H1 (cell line): ENCODE data around the gene RPL31. TPM values are rescaled to one million over a fixed set of nuclear protein-coding genes. Genes with fewer than 3 reads are reported as not detected.

Experiments used
- CTCF ChIA-PET: fragments of 300-600 bp; sonication (Branson Sonifier 250); formaldehyde crosslinking; loops from one replicate; lab custom pipeline; 2021; ENCODE audit not compliant: partially characterized antibody; lab: Charles Lee
- POLR2A ChIA-PET: fragments of 300-600 bp; sonication (Branson Sonifier 250); formaldehyde crosslinking; loops from one replicate; lab custom pipeline; 2021; ENCODE audit warnings: inconsistent platforms; ENCODE audit not compliant: partially characterized antibody; lab: Charles Lee
- DNase-seq, 2 experiments: peaks; one replicate each; pipeline versions ENCODE4 v3.0.0 to v3.0.0-alpha.2; 2010 to 2022; ENCODE audit warnings: low spot score in 2 of 2, low read depth in 1 of 2, mixed read lengths in 1 of 2
- FAIRE-seq: peaks from 2 replicates; lab custom pipeline; 2011; peaks lifted over from hg19 to GRCh38; lab: Jason Lieb, UNC
- H2AFZ ChIP-seq: 2 replicates; pipeline ENCODE4 v1.8.1; 2012; ENCODE audit warnings: low read length, inconsistent platforms
- H2AK5ac ChIP-seq: 2 replicates; pipeline ENCODE4 v1.6.1; 2013; ENCODE audit warnings: low read depth, low read length
- H2BK120ac ChIP-seq: replicated peaks from 2 replicates; pipeline ENCODE3; 2013; ENCODE audit warnings: low read depth, low read length, inconsistent platforms
- H2BK12ac ChIP-seq: 2 replicates; pipeline ENCODE4 v1.6.1; 2013; ENCODE audit warnings: low read depth, low read length
- H2BK15ac ChIP-seq: 2 replicates; pipeline ENCODE4 v1.6.1; 2013; ENCODE audit warnings: low read length
- H2BK20ac ChIP-seq: 2 replicates; pipeline ENCODE4 v1.6.1; 2013; ENCODE audit warnings: low read length
- H2BK5ac ChIP-seq: 2 replicates; pipeline ENCODE4 v1.6.1; 2013; ENCODE audit warnings: low read depth, low read length
- H3K14ac ChIP-seq: 2 replicates; pipeline ENCODE4 v1.6.1; 2013; ENCODE audit warnings: inconsistent platforms; ENCODE audit not compliant: insufficient read length
- H3K18ac ChIP-seq: 2 replicates; pipeline ENCODE4 v1.6.1; 2013; ENCODE audit warnings: low read length; ENCODE audit errors: extremely low read depth
- H3K23ac ChIP-seq: 2 replicates; pipeline ENCODE4 v1.6.1; 2013; ENCODE audit warnings: inconsistent platforms; ENCODE audit not compliant: insufficient read length
- H3K23me2 ChIP-seq: 2 replicates; pipeline ENCODE4 v1.6.1; 2013; ENCODE audit warnings: low read depth, low read length
- H3K27ac ChIP-seq: 2 replicates; pipeline ENCODE4 v1.6.1; 2011; ENCODE audit warnings: low read depth, low read length, inconsistent platforms
- H3K27me3 ChIP-seq, 4 experiments: replicated peaks in 1 of 4; 1 replicate in 1 of 4; 2 replicates in 3 of 4; pipeline versions ENCODE4 v1.6.1 to v1.8.1; 2011 to 2013; ENCODE audit warnings: low read length in 3 of 4, mild to moderate bottlenecking in 3 of 4, inconsistent platforms in 2 of 4, mixed read lengths in 2 of 4, moderate library complexity in 1 of 4; ENCODE audit not compliant: control insufficient read depth in 3 of 4, insufficient read depth in 3 of 4; ENCODE audit errors: extremely low read depth in 1 of 4
- H3K36me3 ChIP-seq, 4 experiments: 2 replicates each; pipeline versions ENCODE4 v1.6.1 to v1.8.1; 2011 to 2013; ENCODE audit warnings: mild to moderate bottlenecking in 4 of 4, low read length in 3 of 4, moderate library complexity in 2 of 4, control low read depth in 1 of 4, inconsistent platforms in 1 of 4; ENCODE audit not compliant: insufficient read depth in 4 of 4, control insufficient read depth in 2 of 4
- H3K4ac ChIP-seq: replicated peaks from 2 replicates; pipeline ENCODE3; 2013; ENCODE audit warnings: low read length, low read depth, mixed read lengths, inconsistent platforms; ENCODE audit not compliant: insufficient read length
- H3K4me1 ChIP-seq, 4 experiments: replicated peaks in 1 of 4; 1 replicate in 1 of 4; 2 replicates in 3 of 4; pipeline versions ENCODE4 v1.6.1 to v1.8.1; 2011 to 2013; ENCODE audit warnings: low read length in 3 of 4, inconsistent platforms in 2 of 4, mixed read lengths in 1 of 4; ENCODE audit not compliant: insufficient read depth in 4 of 4, control insufficient read depth in 3 of 4
- H3K4me2 ChIP-seq, 2 experiments: 2 replicates each; pipeline versions ENCODE4 v1.6.1 to v1.8.1; 2011 to 2013; ENCODE audit warnings: low read depth in 2 of 2, low read length in 2 of 2, control low read depth in 1 of 2, inconsistent platforms in 1 of 2, mild to moderate bottlenecking in 1 of 2; ENCODE audit not compliant: insufficient read depth in 1 of 2
- H3K4me3 ChIP-seq, 4 experiments: fragments of 200-600, 300-600 bp in 1 of 4; sonication (generic), shearing (Covaris generic), sonication (Bioruptor Twin) in 1 of 4; 2 replicates each; pipeline versions ENCODE4 v1.5.1 to v1.8.1; 2011 to 2016; ENCODE audit warnings: low read length in 4 of 4, low read depth in 3 of 4, control low read depth in 2 of 4, inconsistent platforms in 2 of 4, mild to moderate bottlenecking in 2 of 4, mixed read lengths in 1 of 4, moderate library complexity in 1 of 4; ENCODE audit not compliant: insufficient read depth in 2 of 4; ENCODE audit errors: extremely low read depth in 1 of 4
- H3K56ac ChIP-seq: replicated peaks from 2 replicates; pipeline ENCODE3; 2013; ENCODE audit warnings: low read depth, mild to moderate bottlenecking, mixed read lengths, low read length, inconsistent platforms; ENCODE audit not compliant: insufficient read length
- H3K79me1 ChIP-seq: 2 replicates; pipeline ENCODE4 v1.6.1; 2013; ENCODE audit warnings: low read depth, low read length, control low read depth
- H3K79me2 ChIP-seq, 2 experiments: 2 replicates each; pipeline versions ENCODE4 v1.6.1 to v1.8.1; 2012 to 2013; ENCODE audit warnings: low read length in 2 of 2, mild to moderate bottlenecking in 2 of 2, inconsistent platforms in 1 of 2; ENCODE audit not compliant: insufficient read depth in 2 of 2, control insufficient read depth in 1 of 2
- H3K9ac ChIP-seq, 4 experiments: replicated peaks in 1 of 4; 1 replicate in 1 of 4; 2 replicates in 3 of 4; pipeline versions ENCODE4 v1.6.1 to v1.8.1; 2011 to 2013; ENCODE audit warnings: low read depth in 3 of 4, low read length in 3 of 4, control low read depth in 2 of 4, mild to moderate bottlenecking in 2 of 4, moderate library complexity in 2 of 4, inconsistent platforms in 1 of 4; ENCODE audit errors: extremely low read depth in 1 of 4
- H3K9me3 ChIP-seq, 2 experiments: 2 replicates each; pipeline versions ENCODE4 v1.6.1 to v1.8.1; 2012 to 2013; ENCODE audit warnings: mild to moderate bottlenecking in 2 of 2, moderate library complexity in 2 of 2, control low read depth in 1 of 2, inconsistent platforms in 1 of 2, low read depth in 1 of 2, low read length in 1 of 2, mixed read lengths in 1 of 2; ENCODE audit not compliant: insufficient read depth in 2 of 2
- H4K20me1 ChIP-seq, 2 experiments: replicated peaks in 1 of 2; 2 replicates each; pipeline versions ENCODE3 to v1.8.1; 2011 to 2013; ENCODE audit warnings: inconsistent platforms in 2 of 2, low read length in 2 of 2, mild to moderate bottlenecking in 1 of 2; ENCODE audit not compliant: insufficient read depth in 2 of 2, control insufficient read depth in 1 of 2
- H4K5ac ChIP-seq: 2 replicates; pipeline ENCODE4 v1.6.1; 2013; ENCODE audit warnings: low read length, low read depth, mixed read lengths, inconsistent platforms; ENCODE audit not compliant: insufficient read length
- H4K8ac ChIP-seq: 2 replicates; pipeline ENCODE4 v1.8.0; 2013; ENCODE audit warnings: mild to moderate bottlenecking, moderate library complexity, low read length, inconsistent platforms; ENCODE audit not compliant: insufficient read depth; ENCODE audit errors: extremely low read depth
- H4K91ac ChIP-seq: replicated peaks from 2 replicates; pipeline ENCODE3; 2013; ENCODE audit warnings: low read length, mixed read lengths, inconsistent platforms; ENCODE audit not compliant: insufficient read length
- HDAC2 ChIP-seq, 2 experiments: fragments of 300-600 bp in 1 of 2; sonication (generic) in 1 of 2; IDR thresholded peaks; 2 replicates each; pipeline ENCODE4 v1.6.1; 2011 to 2012; ENCODE audit warnings: low read depth in 2 of 2, low read length in 2 of 2, mild to moderate bottlenecking in 2 of 2, moderate library complexity in 2 of 2, borderline replicate concordance in 1 of 2, inconsistent platforms in 1 of 2
- RXRA ChIP-seq: IDR thresholded peaks from 2 replicates; pipeline ENCODE4 v1.6.1; 2011; ENCODE audit warnings: low read depth, mild to moderate bottlenecking, low read length, moderate library complexity; ENCODE audit not compliant: insufficient read depth
- SP4 ChIP-seq: IDR thresholded peaks from 2 replicates; pipeline ENCODE4 v1.6.1; 2012; ENCODE audit warnings: low read length, inconsistent platforms
- WGBS, 2 experiments: shearing (Covaris generic) in 1 of 2; methylation state at CpG; one replicate each; pipeline versions ENCODE4 v1.1.6 to v1.1.7; 2013 to 2015; ENCODE audit warnings: low lambda C conversion rate in 2 of 2, mixed read lengths in 2 of 2, inconsistent platforms in 1 of 2, low coverage in 1 of 2, missing lambda C conversion rate in 1 of 2; ENCODE audit not compliant: insufficient replicate concordance in 2 of 2, insufficient coverage in 1 of 2, insufficient read length in 1 of 2; ENCODE audit errors: extremely low coverage in 1 of 2, missing lambda C conversion rate in 1 of 2; 5-methylcytosine and 5-hydroxymethylcytosine counted together
- polyA plus RNA-seq, 7 experiments: library from polyadenylated mRNA; depleted of rRNA in 3 of 7; stranded (reverse) in 5 of 7; unstranded in 2 of 7; fragments of >200 nt in 5 of 7; fragments of 200-250 nt in 2 of 7; gene quantifications; 1 replicate in 5 of 7; 2 replicates in 1 of 7; 4 replicates in 1 of 7; pipeline versions ENCODE4 v1.2.1 to v1.2.3, GENCODE V29; 2011 to 2013; ENCODE audit warnings: missing spikeins in 2 of 7, mixed read lengths in 2 of 7
- total RNA-seq: library from RNA; stranded (reverse); fragmentation: NEBNext Ultra II Directional; extraction: Animal tissue kit (Norgen Biotek cat#: 25700); gene quantifications from 2 replicates; pipeline ENCODE4 v1.2.1, GENCODE V29; 2021

Gene RPL31
- total and polyA plus RNA-seq, 2 of the 8 experiments (the other 6 are each of a cell fraction or from before 2014, with no cell fraction given), result 1,463 to 1,722 TPM

DNA sequence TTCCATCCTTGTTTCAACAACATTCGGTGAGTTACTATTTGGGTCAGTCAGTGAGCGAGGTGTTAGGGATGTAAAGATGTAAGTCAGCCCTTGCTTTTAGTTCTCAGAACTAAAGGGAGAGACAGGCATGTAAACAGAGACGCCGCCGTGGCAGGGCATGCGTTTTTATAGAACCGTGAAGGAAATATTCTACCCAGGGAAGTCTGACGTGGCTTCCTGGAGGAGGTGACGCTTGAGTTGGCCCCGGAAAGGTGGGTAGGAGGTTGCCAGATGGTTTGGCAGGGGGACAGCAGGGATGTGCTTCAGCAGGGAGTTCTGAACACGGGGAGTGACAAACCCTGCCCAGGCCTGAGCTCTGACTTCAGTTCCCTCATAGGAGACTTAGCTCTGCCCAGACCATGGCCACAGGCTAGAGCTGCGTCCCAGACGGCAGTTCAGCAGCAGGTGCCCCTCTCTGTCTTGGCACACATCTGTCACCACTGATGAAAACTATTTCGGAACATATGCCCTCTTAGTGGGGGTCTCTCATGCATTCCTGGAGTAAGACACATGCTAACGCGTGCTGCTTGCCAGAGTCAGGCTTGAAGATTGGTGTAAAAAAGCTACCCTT lies 23.4 kb upstream of the RPL31 start:
- Histone ChIP-seq H4K5ac (no peak overlapping the region), H3K79me1 (no peaks in the 10 kb centered on the region), H2AFZ (no peak overlapping the region), H3K36me3 (no peaks in the 10 kb centered on the region), H3K18ac (no peak overlapping the region), H3K79me2 (no peaks in the 10 kb centered on the region), H3K9me3 (no peaks in the 10 kb centered on the region), H3K14ac (no peak overlapping the region), H3K4me1 (peaks cover 0 to 5% (median under 1%) of the 10 kb centered on the region in 4 experiments; a peak in 2 of 7 replicates), H2BK12ac (no peak overlapping the region), H3K4me3 (no peak overlapping the region), H3K23ac (no peak overlapping the region), H2BK120ac (no peak overlapping the region), H3K56ac (no peak overlapping the region), H3K27me3 (no peaks in the 10 kb centered on the region), H3K4ac (no peak overlapping the region), H3K9ac (no peak overlapping the region), H3K27ac (no peak overlapping the region), H3K4me2 (no peak overlapping the region), H2BK5ac (no peak overlapping the region), H2AK5ac (no peak overlapping the region), H2BK15ac (no peak overlapping the region), H3K23me2 (no peaks in the 10 kb centered on the region), H2BK20ac (no peak overlapping the region), H4K20me1 (no peaks in the 10 kb centered on the region), H4K91ac (no peak overlapping the region), H4K8ac (no peak overlapping the region)
- no peak for FAIRE-seq
- 95% methylated on average over 16 of the region's 16 CpGs; no CpG with 5 or more reads in 1 of the 2 experiments for WGBS, 2 experiments
- POLR2A ChIA-PET, result no interaction called here
- DNase-seq, result no peak
- CTCF ChIA-PET, result interaction anchor here (0.6 to 1.6 kb wide), 2 partner anchors 276 to 372 kb away, joined by 3 to 6 read pairs; no protein-coding TSS in a partner anchor
- TF ChIP-seq SP4 (no peak), RXRA (no peak), HDAC2 (IDR thresholded peaks at IDR 0.05; ENCODE audit: borderline replicate concordance in 1 of 2, low read depth in 2 of 2, low read length in 2 of 2) (no peak)
